ENCODE data around the gene P4HB. TPM values are rescaled to one million over a fixed set of nuclear protein-coding genes. Genes with fewer than 3 reads are reported as not detected.
"Not testable (repeated sequence)": the region's sequence is repeated elsewhere in the genome, so short reads cannot be mapped to it uniquely, and the experiment has no call there.

Gene P4HB
- polyA plus RNA-seq, 1 donor = 425 TPM

DNA sequence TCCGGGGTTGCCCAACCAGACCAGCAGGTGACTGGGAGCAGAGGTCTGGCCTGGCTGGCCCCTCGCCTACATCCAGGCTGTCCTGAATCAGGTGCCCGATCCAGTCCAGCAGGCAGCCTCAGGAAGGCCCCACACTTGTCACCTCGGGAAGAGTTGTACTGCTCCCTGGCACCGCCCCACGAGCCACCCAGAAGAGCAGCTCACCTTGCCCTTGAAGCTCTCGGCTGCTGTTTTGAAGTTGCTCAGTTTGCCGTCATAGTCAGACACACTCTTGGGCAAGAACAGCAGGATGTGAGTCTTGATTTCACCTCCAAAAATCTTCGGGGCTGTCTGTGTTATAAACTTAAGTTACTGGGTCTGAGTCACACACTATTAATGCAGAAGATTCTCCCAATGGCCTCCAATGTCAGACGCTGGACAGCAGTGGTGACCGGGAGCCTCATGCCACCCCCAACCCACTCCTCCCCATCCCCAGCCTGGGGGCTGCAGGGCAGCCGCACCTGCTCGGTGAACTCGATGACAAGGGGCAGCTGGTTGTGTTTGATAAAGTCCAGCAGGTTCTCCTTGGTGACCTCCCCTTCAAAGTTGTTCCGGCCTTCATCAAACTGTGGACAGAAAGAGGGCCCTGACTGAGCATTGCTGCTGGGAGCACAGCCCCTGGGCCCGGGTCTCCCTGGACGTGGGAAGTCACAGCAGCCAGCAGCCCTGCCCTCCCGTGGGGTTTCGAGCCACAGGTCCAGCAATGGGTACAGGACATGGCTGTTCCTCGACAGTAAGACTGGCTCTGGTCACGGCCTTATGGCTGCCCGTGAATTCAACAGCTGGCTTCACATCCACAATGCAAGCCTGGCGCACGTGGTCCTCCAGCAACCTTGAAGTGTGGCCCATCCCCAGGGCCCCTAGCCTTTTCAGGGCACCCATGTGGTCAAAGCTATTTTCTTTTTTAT, 13.3 kb downstream of the P4HB start:
- no peak for DNase-seq

DNA sequence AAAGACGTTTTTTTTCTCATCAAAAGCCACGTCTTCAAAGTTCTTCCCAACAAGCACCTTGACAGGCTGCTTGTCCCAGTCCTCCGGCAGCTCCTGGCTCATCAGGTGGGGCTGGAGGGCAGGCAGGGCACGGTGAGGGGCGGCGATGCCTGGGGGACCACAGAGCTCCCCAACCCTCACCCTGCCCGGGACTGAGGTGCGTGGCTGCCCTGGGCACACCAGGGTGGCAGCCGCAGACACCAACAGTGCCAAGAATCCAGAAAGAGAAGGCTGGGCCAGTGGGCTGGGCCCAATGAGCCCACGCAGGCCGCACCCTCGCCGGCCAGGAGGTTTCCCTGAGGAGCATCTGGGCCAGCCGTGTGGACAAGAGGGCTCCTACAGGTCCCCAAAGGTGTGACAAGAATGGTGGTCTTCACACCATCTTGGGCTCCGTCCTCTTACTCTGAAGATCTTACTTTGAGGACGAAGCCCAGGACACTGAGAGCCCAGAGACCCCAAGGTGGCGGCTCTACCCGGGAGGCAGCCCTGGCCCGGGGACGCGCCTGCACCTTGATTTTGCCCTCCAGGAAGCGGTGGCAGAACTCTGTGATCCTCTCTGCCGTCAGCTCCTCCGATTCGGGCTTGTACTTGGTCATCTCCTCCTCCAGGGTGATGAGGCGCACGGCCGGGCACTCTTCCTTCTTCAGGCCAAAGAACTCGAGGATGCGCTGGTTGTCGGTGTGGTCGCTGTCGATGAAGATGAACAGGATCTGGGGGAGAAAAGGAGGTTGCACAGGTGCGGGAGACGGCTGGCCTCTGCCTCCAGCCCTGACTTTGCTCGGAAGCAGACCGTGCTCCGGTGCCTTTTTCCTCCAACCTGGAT, 14.2 kb downstream of the P4HB start:
- no peak for DNase-seq

DNA sequence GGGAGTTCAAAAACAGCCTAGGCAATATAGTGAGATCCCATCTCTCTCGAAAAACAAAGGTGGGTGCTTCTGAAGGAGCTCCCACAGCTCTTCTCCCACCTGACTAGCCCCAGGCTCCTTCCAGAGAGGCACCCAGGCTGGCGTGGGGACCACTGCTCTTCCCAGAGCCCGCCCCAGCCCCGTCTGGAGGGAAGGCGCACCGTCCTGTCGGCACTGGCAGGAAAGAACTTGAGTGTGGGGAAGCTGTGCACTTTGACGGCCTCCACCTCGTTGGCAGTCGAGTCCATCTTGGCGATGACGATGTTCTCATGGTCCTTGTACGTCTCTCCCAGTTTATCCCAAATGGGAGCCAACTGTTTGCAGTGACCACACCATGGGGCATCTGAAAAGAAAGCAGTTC, 15.0 kb downstream of the P4HB start:
- no peak for DNase-seq

DNA sequence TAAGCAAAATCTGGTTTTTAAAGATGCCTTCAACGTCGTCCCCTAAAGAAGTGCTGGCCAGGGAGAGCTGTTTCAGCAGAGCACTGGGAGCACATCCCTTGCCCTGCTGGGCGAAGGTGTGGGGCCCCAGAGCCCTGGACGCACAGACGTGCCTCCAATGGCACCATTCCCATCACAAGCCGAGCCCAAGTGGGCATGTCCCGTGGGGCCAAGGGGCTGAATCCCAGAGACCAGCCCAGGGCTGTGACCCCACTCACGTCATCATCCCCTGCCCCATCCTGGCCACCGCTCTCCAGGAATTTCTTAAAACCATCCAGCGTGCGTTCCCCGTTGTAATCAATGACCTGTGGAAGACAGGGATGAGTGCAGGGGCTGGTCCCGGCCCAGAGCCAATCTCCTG, 15.4 kb downstream of the P4HB start:
- DNase-seq = no peak

DNA sequence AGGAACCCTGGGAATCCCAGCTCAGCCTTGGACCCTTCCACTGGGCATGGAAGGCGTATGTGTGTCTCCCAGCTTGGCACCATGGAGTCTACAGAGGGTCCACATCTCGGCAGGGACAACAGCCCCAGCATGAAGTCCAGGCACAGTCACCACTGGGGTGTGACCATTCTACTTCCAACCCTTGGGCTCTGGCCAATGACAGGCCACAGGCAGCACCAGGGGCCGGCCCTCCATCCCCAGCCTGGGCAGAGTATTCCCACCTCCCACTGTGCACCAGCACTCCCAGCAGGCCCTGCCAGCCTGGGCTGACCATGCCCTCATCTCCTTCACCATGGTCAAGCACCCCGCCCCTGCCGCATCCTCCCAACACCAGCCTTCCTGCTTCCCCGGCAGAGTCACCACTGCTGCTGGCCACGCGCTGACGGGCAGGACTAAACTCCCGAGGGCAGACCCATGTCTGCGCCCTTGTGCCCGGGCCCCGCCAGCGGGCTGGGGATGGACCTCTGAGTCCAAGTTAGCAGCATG, 15.9 kb downstream of the P4HB start:
- no peak for DNase-seq

DNA sequence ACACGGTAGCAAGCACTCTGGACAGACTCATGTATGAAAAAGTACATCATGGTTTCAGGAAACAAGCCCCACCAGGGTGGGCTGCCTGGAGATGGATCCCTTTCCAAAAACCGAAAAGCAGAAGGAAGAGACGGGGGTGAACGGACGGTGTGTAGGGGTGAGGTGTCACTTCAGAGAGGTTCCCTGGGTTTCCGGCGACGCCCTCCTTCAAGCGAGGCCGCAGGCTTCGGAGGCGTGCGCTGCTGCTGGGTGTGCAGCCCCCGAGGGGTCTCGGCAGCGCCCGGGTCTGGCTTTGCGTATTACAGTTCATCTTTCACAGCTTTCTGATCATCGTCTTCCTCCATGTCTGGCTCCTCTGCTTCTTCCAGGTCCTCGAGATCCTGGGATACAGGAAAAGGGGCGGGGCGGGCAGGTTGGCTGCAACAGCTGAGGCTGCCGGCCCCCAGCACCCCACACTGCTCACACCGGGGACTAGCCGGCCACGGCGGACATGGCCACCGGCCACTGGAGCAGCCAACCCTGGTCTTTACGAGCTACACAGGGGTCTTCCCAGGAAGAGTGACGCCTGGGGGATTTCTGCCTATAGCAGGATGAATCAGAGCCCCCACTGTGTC, 16.5 kb downstream of the P4HB start:
- no peak for DNase-seq

DNA sequence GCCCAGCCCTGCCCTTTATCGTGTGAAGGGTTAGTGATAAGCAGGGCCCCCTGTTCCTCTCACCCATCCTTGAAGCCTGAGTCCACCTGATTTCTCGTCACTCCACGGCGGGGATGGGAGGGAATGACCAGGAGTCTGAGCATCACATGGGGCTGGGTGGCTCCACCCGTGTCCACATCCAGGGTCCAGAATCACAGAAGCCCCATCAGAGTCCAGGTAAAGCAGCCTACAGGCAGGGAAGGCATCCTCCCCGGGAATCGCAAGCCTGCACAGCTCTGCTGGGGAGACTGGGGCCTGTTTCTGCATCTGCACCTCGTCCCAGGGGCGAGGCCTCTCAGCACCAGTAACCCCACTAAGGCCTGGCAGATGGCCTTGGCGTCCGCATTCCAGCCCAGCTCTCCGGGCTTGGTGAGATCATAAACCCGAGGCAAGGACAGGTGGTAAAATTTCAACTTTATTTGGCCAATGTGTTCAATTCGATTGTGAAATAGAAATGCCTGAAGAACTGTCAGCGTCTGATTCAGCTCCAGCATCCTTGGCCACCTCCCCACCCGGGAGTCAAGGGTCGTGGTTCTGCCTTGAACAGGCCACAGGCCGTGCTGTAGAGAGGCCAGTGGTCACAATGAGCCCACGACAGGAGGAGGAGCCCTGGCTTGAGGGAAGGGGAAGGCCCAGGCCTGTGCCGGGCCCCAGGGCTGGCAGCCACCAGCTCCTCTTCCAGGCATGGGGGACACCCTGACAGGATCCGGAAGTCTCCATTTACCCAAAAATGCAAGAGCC, 17.4 kb downstream of the P4HB start:
- no peak for DNase-seq

DNA sequence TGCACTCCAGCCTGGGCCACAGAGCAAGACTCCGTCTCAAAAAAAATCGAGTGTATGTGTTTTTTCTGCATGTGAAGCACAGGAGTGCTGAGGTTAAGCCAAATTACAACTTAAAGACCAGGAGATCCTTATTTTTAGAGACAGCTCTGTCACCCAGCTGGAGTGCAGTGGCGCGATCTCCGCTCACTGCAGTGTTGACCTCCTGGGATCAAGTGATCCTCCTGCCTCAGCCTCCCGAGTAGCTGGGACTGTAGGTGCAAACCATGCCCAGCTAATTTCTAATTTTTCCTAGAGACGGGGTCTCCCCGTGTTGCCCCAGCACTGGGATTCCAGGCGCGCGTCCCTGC, 18.0 kb downstream of the P4HB start:
- no peak for DNase-seq

DNA sequence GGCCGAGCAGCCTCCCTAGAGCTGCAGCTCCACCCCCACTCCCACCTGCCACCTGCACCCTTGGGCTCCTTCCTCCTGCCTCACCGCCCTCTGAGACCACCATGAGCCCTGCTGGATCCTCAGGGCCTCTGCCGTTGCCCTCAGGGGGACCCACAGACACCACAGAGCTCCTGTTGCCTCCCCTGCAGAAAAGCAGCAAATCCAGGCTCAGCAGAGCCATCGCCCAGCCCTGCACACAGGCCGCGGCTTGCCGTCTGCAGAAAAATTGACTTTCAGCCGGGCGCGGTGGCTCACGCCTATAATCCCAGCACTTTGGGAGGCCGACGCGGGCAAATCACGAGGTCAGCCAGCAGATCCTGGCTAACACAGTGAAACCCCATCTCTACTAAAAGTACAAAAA, 18.5 kb downstream of the P4HB start:
- DNase-seq = no peak

DNA sequence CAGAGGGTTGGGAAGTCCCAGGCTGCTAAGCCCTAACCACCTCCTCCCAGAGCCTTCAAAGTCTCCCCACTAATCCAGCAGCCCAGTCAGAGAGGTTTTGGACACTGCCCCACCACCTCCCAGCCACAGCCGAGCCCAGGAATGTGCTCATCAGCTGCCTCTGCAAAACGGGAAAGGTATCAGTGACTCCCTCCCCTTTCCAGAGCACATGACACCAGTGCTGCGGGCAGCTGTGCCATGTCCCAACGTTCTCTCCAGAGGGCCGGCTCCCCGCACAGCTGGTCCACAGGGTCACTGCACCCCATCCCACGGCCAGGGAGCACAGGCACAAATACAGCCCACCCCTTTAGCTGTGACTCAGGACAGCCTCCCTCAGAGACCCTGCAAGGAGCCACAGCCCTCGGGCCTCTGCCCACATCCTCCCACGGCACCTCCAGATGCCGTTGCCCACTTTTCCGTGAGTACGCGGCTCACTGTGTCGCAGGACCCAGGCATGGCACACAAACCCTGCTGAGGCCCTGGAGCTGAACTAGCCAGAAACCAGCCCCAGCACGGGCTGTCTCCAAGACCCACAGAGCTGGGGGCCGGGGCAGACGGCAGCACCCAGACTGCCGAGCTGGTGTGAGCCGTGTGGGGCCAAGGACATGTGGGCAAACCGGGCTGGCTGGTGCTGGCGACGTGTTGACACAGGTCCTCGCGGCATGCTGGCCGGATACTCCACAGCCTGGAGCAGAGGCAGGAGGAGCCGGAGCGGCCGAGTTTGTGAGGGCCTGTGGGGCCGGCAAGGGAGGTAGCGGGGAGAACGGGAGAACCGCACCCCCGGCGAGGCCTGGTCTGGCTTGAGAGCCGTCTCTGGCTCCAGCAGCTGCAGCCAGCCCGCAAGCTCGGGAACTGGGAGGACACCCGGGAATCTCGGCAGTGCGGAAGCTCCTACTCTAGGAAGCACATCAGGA, 19.2 kb downstream of the P4HB start:
- no peak for DNase-seq

DNA sequence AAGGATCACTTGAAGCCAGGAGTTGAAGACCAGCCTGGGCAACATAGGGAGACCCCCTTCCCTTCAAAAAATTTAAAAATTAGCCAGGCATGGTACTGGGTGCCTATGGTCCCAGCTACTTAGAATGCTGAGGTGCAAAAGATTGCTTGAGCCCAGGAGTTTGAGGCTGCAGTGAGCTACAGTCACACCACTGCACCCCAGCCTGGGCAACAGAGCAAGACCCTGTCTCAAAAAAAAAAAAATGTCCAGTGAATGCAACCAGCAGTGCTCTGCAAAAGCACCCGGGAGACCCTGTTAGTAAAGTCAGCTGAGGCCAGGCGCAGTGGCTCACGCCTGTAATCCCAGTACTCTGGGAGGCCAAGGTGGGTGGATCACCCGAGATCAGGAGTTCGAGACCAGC, 20.3 kb downstream of the P4HB start:
- DNase-seq = not testable (repeated sequence)

DNA sequence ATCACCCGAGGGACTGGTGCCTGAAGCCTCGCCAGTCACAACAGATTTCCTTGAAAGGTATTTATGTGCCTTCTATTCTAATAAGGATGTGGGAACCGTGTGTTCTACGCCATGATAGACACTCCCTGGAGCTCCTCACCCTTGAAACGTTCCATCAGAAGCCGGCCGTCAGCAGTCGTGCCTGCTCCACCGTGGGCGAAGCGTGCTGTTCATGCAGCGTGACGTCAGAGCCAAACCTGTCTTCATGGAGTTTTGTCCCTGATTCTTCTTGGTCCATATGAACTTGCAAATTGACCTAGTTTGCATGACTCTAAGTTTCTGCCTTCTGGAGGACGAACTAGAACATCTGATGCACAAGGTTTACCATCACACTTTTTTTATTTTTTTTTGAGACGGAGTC, 21.0 kb downstream of the P4HB start:
- DNase-seq = no peak

DNA sequence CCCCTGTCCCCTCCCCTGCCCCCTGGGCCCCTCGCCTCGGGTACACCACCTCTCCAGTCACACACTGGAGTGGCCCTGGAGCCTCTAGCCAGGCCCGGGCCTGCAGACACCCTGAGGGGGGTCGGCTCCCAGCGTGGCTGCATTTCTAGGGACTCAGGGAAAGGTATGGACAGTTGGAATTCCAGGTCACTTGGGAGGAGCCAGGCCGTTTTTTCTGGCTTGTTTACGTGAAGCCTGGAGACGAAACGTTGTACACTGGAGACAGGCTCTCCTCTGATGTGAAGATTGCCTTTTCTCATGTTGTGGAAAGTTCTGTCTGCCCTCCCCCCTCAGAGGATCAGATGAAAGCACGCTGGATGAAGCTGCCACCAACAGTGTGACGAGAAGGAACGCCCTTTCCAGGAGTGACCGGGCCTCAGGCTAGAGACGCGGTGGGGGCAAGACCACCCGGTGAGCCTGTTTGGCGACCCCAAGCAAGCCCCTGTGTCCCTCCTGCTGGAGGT, 21.5 kb downstream of the P4HB start:
- DNase-seq = no peak

DNA sequence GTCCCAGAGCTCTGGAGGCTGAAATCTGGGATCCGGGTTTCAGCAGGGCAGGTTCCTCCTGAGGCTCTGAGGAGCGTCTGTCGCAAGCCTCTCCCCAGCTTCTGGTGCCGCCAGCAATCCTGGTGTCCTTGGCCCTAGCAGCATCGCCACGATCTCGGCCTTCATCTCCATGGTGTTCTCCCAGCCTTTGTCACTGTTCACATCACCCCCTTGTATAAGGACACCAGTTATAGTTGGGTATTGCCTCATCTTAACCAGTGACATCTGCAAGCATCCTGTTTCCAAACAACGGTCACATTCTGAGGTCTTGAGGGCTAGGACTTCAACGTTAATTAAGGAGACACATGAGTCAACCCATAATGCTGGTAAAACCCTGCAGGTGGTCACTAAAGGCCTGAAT, 22.7 kb downstream of the P4HB start:
- DNase-seq = no peak

DNA sequence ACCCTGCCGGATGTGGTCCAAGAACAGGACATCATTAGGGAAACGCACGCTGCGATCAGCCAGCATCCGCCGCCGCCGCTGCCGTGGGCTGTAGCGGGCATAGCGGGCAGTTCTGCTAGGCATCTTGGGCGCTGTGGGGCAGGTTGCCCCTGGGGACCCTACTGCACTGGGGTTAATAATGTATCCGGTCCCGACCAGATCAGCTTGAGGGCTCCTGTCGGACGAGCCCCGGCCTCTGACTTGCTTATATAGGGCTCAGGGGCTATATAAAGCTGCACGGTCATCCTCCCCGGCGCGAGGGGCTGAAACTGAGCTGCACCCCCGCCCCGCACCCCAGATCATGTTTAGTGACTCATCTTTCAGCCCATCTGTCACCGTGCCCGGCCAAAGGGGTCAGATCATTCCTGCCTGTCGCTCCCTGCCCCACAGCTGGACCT, 25.5 kb downstream of the P4HB start, which contains the start of gene PPP1R27:
Gene PPP1R27, minus strand, starts transcription at position 220 of the 437 bp plus-strand sequence. Its CDS starts 97 bp downstream, at position 123.
- DNase-seq = no peak

DNA sequence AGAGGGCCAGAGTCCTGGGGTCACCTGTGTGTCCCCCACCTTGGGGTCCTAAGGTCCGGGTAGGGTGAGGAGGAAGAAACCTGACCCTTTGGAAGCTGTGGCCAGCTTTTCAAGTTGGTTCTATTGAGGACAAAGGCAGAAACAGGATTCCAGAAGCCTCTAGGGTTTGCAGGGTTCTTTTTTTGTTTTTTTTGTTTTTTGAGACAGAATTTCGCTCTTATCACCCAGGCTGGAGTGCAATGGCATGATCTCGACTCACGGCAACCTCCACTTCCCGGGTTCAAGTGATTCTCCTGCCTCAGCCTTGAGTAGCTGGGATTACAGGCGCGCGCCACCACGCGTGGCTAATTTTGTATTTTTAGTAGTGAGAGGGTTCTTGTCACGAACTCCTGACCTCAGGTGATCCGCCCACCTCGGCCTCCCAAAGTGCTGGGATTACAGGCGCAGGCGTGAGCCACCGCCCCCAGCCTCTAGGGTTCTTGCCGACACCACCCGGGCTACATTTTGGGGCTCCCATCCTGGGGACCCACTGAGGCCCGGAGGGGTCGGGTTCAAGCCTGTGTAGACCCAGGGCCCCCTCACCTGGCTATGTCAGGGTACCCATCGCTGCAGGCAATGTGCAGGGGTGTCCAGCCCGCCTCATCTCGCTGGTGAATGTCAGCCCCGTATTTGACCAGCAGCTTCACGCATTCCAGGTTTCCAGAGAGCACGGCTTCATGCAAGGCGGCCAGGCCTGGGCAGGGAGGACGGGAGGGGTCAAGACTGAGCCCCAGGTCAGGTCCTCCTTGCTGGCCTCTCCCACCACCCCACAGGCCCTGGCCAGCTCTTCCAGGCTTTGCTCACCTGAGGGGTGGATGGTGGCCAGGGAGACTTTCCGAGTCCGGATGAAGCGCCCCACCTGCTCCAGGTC, 26.2 kb downstream of the P4HB start:
- no peak for DNase-seq

DNA sequence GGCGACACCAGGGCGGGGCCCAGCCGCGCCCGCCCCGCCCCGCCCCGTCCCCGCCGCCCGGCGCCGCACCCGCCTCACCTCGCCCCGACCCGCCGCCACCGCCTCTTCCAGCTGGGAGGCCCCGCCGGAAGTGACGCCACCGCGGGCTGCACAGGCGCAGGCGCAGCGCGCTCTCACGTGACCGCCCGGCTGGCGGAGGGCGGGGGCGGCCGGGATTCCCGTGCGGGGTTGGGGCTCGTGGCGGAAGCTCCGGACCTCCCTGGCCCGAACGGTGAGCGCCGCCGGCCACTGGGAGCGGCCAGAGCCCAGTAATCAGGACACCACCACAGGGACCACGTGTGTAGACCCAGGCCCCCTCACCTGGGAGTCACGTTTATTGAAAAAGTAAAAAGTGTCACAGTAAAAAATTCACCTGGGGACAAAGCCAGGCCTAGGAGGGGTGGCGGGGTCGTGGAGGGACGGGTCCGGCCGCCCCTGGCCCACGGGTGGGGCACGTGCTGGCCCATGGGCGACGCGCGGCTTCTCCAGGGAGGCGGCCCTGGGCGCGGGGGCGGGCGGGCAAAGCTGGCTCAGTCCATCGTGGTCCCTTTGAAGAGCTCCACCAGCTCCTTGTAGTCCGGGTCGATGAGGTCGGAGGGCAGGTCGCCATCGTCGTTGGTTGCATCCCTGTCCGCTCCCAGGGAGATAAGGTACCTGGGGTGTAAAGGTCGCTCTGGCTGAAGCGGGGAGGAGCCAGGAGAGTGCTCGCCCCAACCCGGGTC, 27.0 kb downstream of the P4HB start, which contains the start of gene MCRIP1:
Gene MCRIP1, minus strand, starts transcription at position 132 of the 761 bp plus-strand sequence. CDS start 8,785 bp downstream, outside the sequence.
- peak; percentile 92 for DNase-seq

DNA sequence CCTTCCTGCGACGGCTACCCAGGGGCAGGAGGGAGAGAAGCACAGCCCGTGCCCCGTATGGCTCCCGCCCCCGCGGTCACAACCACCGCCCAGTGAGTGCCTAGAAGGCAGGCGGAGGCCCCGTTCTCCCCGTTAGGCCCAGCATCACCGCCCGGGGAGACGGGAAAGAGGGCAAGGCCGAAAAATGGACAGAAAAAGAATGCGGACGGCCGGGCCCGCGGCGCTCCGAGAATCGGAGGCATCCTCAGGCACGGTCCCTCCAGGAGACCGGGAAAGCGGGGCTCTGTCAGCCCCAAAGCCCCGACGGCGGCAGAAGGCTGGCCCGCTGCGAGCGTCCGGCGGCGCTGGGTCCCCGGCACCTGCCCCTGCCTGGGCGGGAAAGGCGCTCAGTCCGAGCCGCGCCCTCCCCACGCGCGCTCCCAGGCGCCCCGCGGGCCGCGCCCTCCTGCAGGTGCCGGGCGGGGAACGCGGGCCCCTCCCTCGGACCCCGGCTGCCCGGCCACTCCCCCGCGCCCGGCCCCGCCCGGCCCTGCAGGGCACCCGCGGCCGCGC, 27.7 kb downstream of the P4HB start:
- DNase-seq = no peak

All from left kidney (tissue), 2 donors.